ENCODE measurements around the gene KISS1R. TPM values are rescaled to one million over a fixed set of nuclear protein-coding genes. Genes with fewer than 3 reads are reported as not detected.

Gene KISS1R
- total RNA-seq, 1 experiment from 2014 or later = not detected

DNA sequence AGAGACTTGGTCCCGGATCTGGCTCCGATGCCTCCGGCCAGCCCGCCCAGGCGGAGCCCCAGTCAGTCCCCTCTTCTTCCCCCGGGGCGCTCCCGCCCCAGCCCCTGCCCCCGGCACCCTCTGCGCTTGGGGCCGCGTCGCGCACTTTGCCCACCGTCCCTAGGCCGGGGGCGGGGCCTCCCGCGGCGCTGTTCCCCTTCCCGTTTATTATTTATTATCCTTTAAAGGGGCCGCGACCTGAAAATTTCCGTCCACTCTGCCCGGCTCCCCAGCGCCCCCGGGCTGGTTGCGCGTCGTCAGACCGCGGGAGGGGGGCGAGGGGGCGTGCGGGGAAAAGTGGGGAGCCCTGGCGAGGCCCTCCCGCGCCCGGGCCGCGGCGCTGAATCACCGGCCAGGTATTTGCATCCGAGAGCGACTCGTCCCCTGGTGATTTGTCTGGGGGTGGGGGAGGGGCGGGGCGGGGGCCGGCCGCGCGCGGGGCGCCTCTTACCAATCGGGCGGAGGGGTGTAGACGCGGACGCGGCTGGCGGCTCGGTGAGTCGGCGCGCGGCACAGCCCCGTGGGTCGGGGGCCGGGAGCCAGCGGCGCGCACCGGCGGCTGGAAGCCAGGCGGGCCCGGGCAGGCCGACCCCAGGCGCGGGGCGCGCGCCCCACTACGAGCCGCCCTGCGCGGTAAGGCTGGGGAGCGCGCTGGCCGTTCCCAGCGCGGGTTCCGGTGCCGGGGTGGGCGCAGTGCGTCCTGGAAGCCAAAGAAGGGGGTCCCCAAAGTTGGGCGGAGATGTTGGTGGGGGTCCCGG, 8.6 kb downstream of the KISS1R start, which contains the start of gene ARID3A:
ARID3A (plus strand) TSS at position 510 of the 797 bp plus-strand sequence. CDS start 3,494 bp downstream, outside the sequence.
- Mint-ChIP-seq H3K4me3 (ENCODE audit: unreplicated experiment) (peak within 1 kb of the TSS; percentile 73), H3K9me3 (ENCODE audit: unreplicated experiment) (no peaks in the 10 kb centered on the region), H3K4me1 (ENCODE audit: insufficient read depth, unreplicated experiment) (no peaks in the 10 kb centered on the region), H3K27me3 (ENCODE audit: insufficient read depth, unreplicated experiment) (no peaks in the 10 kb centered on the region), H3K36me3 (ENCODE audit: insufficient read depth, unreplicated experiment) (peaks cover 5% of the 10 kb centered on the region), H3K27ac (ENCODE audit: low read depth, unreplicated experiment) (peak within 1 kb of the TSS; percentile 27)
- TSS peak; percentile 74 for BruUV-seq (replicated peaks)
- POLR2A ChIA-PET = interaction anchor here (0.8 to 5.0 kb wide), 4 partner anchors 8 to 177 kb away, joined by 3 to 28 read pairs (median 4); partner anchors contain the start of gene WDR18
- DNase-seq (ENCODE audit: unreplicated experiment) = peak; percentile 81
- TF ChIP-seq, protein P1, sequence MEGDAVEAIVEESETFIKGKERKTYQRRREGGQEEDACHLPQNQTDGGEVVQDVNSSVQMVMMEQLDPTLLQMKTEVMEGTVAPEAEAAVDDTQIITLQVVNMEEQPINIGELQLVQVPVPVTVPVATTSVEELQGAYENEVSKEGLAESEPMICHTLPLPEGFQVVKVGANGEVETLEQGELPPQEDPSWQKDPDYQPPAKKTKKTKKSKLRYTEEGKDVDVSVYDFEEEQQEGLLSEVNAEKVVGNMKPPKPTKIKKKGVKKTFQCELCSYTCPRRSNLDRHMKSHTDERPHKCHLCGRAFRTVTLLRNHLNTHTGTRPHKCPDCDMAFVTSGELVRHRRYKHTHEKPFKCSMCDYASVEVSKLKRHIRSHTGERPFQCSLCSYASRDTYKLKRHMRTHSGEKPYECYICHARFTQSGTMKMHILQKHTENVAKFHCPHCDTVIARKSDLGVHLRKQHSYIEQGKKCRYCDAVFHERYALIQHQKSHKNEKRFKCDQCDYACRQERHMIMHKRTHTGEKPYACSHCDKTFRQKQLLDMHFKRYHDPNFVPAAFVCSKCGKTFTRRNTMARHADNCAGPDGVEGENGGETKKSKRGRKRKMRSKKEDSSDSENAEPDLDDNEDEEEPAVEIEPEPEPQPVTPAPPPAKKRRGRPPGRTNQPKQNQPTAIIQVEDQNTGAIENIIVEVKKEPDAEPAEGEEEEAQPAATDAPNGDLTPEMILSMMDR (IDR thresholded peaks at IDR 0.05; ENCODE audit: unreplicated experiment) = no peak
- intact Hi-C loops (cut with micrococcal nuclease) = no loop called here
- CTCF ChIA-PET = interaction anchor here (4.2 kb wide), 1 partner anchor 58 kb away, joined by 83 read pairs; the partner anchor contains the start of gene WDR18

DNA sequence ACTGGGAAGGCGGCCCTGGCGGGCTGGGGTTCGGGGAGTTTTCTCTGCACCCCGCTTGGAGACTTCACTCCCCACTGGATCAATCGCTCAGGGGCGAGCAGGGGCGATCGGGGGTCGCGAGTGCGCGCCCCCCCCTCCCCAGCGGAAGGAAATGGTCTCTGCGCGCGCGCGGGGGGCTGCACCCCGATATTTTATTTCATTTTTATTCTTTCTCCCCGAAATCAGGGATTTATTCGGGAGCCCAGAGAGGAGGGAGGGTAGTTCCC, 9.1 kb downstream of the KISS1R start:
- POLR2A ChIA-PET = no interaction called here
- Mint-ChIP-seq H3K27me3 (ENCODE audit: insufficient read depth, unreplicated experiment) (no peaks in the 10 kb centered on the region), H3K4me3 (ENCODE audit: unreplicated experiment) (peak overlapping the region; percentile 73)

DNA sequence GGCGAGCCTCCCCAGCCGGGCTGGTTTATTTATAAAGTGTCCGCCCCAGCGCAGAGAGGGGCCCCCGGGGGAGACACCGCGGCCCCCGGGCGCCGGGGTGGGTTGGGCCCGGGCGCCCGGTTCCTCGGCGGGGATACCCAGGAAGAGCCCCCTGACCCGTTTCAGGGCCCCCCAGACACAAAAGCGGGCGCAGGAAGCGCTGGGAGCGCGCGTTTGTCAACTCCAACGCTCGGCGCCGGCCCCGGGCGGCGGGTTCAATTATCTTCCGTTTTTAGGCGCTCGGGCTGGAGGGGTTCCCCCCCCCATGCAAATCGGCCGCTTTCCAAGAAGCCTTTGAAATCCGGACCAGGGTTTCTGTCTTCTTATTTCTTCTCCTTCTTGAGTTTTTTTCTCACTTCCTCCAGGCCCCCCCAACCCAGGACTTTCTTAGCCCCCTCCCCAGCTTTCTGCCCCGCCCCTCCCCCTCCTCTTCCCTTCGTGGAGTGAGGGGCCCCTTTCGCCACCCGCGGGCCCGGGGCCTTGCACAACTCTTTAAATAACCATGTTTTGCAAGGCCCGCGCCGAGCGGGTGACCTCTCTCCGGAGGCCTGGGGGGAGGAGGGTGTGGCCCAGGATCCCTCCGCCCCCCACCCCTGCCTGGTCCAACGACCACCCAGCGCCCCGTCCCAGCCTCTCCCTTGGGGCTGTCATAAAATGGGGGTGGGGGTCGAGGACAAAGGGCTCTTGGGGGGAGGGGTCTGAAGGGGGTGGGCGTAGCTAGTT, 9.6 kb downstream of the KISS1R start:
- BruUV-seq (replicated peaks) = no TSS peak
- TF ChIP-seq, protein P1 (IDR thresholded peaks at IDR 0.05; ENCODE audit: unreplicated experiment) = no peak
- ChIA-PET POLR2A (interaction anchor here (0.7 kb wide), 1 partner anchor 242 kb away, joined by 3 read pairs; no protein-coding TSS in a partner anchor), CTCF (no interaction called here)
- Mint-ChIP-seq H3K4me3 (ENCODE audit: unreplicated experiment) (peak overlapping the region; percentile 73), H3K9me3 (ENCODE audit: unreplicated experiment) (no peaks in the 10 kb centered on the region), H3K4me1 (ENCODE audit: insufficient read depth, unreplicated experiment) (no peaks in the 10 kb centered on the region), H3K36me3 (ENCODE audit: insufficient read depth, unreplicated experiment) (peaks cover 16% of the 10 kb centered on the region), H3K27me3 (ENCODE audit: insufficient read depth, unreplicated experiment) (no peaks in the 10 kb centered on the region), H3K27ac (ENCODE audit: low read depth, unreplicated experiment) (peak overlapping the region; percentile 27)
- intact Hi-C loops (cut with micrococcal nuclease) = no loop called here
- peak; percentile 71 for DNase-seq (ENCODE audit: unreplicated experiment)

More for the DNA sequence above, 9.1 kb downstream of the KISS1R start:
- Mint-ChIP-seq H3K9me3 (ENCODE audit: unreplicated experiment) (no peaks in the 10 kb centered on the region), H3K27ac (ENCODE audit: low read depth, unreplicated experiment) (peak overlapping the region; percentile 27), H3K4me1 (ENCODE audit: insufficient read depth, unreplicated experiment) (no peaks in the 10 kb centered on the region), H3K36me3 (ENCODE audit: insufficient read depth, unreplicated experiment) (peaks cover 10% of the 10 kb centered on the region)
- TF ChIP-seq, protein P1 (IDR thresholded peaks at IDR 0.05; ENCODE audit: unreplicated experiment) = no peak
- BruUV-seq (replicated peaks) = no TSS peak
- intact Hi-C loops (cut with micrococcal nuclease) = no loop called here
- CTCF ChIA-PET = no interaction called here
- no peak for DNase-seq (ENCODE audit: unreplicated experiment)

DNA sequence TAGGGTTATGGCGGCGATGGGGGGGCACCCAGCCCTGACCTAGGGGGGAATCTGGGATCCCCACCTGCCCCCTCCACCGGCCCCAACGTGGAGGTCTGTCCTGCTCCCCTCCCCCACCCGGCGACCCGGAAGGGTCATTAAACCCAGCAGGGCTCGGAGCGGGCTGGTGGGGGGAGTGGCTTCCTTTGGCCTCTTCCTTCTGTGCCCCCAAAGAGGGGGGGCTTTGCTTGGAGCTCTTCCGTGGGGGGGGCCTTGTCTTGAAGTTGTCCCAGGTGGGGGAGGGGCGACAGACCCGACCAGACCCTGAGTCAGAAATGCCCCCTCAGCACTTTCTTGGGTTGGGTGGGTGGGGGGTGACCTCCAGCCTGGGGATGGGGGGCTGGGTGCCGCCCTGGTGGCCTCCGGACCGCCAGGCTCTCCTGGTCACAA, 10.2 kb downstream of the KISS1R start:
- intact Hi-C loops (cut with micrococcal nuclease) = no loop called here
- Mint-ChIP-seq H3K36me3 (ENCODE audit: insufficient read depth, unreplicated experiment) (peaks cover 21% of the 10 kb centered on the region), H3K4me3 (ENCODE audit: unreplicated experiment) (peak overlapping the region; percentile 73), H3K27me3 (ENCODE audit: insufficient read depth, unreplicated experiment) (no peaks in the 10 kb centered on the region), H3K27ac (ENCODE audit: low read depth, unreplicated experiment) (no peak overlapping the region), H3K9me3 (ENCODE audit: unreplicated experiment) (no peaks in the 10 kb centered on the region), H3K4me1 (ENCODE audit: insufficient read depth, unreplicated experiment) (peaks cover 4% of the 10 kb centered on the region)
- POLR2A ChIA-PET = no interaction called here
- CTCF ChIA-PET = interaction anchor here (0.9 kb wide), 1 partner anchor 180 kb away, joined by 3 read pairs; no protein-coding TSS in a partner anchor
- TF ChIP-seq, protein P1 (IDR thresholded peaks at IDR 0.05; ENCODE audit: unreplicated experiment) = no peak
- no peak for DNase-seq (ENCODE audit: unreplicated experiment)
- no TSS peak for BruUV-seq (replicated peaks)
